Esophagus (tissue), 2 donors: ENCODE data around the gene KIN. TPM values are rescaled to one million over a fixed set of nuclear protein-coding genes. Genes with fewer than 3 reads are reported as not detected.
"Not testable (repeated sequence)": the region's sequence is repeated elsewhere in the genome, so short reads cannot be mapped to it uniquely, and the experiment has no call there.

Experiments used
- H3K27ac ChIP-seq, 2 donors: one replicate each; pipeline ENCODE4 v1.5.1; 2013; ENCODE audit warnings: low read depth in 2 of 2, mild to moderate bottlenecking in 2 of 2, inconsistent platforms in 1 of 2, low read length in 1 of 2, moderate library complexity in 1 of 2
- H3K27me3 ChIP-seq, 2 donors: one replicate each; pipeline ENCODE4 v1.6.1; 2013; ENCODE audit warnings: low read length in 2 of 2, control low read depth in 1 of 2, mild to moderate bottlenecking in 1 of 2; ENCODE audit not compliant: insufficient read depth in 2 of 2, control insufficient read depth in 1 of 2
- H3K36me3 ChIP-seq, 2 donors: one replicate each; pipeline ENCODE4 v1.6.1; 2013; ENCODE audit warnings: low read length in 1 of 2; ENCODE audit not compliant: control insufficient read depth in 2 of 2, insufficient read depth in 2 of 2
- H3K4me1 ChIP-seq, 2 donors: one replicate each; pipeline ENCODE4 v1.6.1; 2013; ENCODE audit warnings: low read length in 1 of 2; ENCODE audit not compliant: control insufficient read depth in 2 of 2, insufficient read depth in 2 of 2
- H3K4me3 ChIP-seq, 2 donors: one replicate each; pipeline ENCODE4 v1.5.1; 2013; ENCODE audit warnings: low read length in 2 of 2, mild to moderate bottlenecking in 2 of 2, low read depth in 1 of 2, moderate library complexity in 1 of 2
- H3K9me3 ChIP-seq, 2 donors: one replicate each; pipeline ENCODE4 v1.6.1; 2013; ENCODE audit warnings: mild to moderate bottlenecking in 2 of 2, low read depth in 1 of 2, low read length in 1 of 2, moderate library complexity in 1 of 2; ENCODE audit not compliant: control insufficient read depth in 2 of 2, insufficient read depth in 1 of 2
- WGBS, 2 donors: extraction: QIAGEN DNeasy Blood & Tissue Kit; methylation state at CpG; one replicate each; pipeline ENCODE4 v1.1.7; 2013; 5-methylcytosine and 5-hydroxymethylcytosine counted together
- polyA plus RNA-seq, 2 donors: library from polyadenylated mRNA; stranded (reverse); fragments of 200-250 nt; gene quantifications; one replicate each; pipeline ENCODE4 v1.2.3, GENCODE V29; 2013
- donor health status: healthy with polysubstance abuse.
- donor health status: Bipolar disorder and iron deficiency.

Gene KIN
- polyA plus RNA-seq, 2 donors, result 5.9 to 10.6 TPM

DNA sequence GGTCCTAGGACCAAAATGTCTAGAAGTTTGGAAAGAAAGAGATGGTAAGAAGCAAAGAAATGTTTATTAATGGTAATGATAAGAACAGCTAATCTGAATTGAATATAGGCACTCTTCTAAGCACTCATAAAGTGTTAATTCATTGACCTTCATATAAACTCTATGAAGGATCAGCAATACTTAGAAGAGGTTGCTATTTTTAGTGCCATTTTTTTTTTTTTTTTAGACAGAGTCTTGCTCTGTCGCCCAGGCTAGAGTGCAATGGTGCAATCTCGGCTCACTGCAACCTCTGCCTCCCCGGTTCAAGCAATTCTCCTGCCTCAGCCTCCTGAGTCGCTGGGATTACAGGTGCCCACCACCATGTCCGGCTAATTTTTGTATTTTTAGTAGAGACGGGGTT, 5.6 kb downstream of the KIN start:
- not testable (repeated sequence) for H3K9me3 ChIP-seq, H3K27ac ChIP-seq, H3K36me3 ChIP-seq, H3K27me3 ChIP-seq, H3K4me1 ChIP-seq, H3K4me3 ChIP-seq
- WGBS, 2 donors, result 90 to 92% methylated on average over 6 of the region's 6 CpGs

DNA sequence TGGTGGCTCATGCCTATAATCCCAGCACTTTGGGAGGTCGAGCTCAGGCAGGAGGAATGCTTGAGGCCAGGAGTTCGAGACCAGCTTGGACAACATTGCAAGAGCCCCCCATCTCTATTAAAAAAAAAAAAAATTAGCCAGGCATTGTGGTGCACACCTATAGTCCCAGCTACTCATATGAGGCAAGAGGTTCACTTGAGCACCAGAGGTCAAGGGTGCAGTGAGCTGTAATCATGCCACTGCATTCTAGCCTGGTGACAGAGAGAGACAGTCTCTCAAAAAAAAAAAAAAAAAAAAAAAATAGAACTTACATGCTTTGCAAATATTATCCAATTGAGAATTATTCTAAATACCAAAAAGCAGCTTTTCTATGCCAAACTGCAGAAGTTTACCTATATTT, 11.0 kb downstream of the KIN start:
- Histone ChIP-seq H3K27me3 (no peaks in the 10 kb centered on the region), H3K9me3 (no peaks in the 10 kb centered on the region), H3K27ac (no peak overlapping the region), H3K4me1 (no peaks in the 10 kb centered on the region), H3K36me3 (peaks cover 0 to 15% of the 10 kb centered on the region in 2 donors), H3K4me3 (no peak overlapping the region)
- WGBS, 2 donors, result 100% methylated on average over 2 of the region's 2 CpGs

DNA sequence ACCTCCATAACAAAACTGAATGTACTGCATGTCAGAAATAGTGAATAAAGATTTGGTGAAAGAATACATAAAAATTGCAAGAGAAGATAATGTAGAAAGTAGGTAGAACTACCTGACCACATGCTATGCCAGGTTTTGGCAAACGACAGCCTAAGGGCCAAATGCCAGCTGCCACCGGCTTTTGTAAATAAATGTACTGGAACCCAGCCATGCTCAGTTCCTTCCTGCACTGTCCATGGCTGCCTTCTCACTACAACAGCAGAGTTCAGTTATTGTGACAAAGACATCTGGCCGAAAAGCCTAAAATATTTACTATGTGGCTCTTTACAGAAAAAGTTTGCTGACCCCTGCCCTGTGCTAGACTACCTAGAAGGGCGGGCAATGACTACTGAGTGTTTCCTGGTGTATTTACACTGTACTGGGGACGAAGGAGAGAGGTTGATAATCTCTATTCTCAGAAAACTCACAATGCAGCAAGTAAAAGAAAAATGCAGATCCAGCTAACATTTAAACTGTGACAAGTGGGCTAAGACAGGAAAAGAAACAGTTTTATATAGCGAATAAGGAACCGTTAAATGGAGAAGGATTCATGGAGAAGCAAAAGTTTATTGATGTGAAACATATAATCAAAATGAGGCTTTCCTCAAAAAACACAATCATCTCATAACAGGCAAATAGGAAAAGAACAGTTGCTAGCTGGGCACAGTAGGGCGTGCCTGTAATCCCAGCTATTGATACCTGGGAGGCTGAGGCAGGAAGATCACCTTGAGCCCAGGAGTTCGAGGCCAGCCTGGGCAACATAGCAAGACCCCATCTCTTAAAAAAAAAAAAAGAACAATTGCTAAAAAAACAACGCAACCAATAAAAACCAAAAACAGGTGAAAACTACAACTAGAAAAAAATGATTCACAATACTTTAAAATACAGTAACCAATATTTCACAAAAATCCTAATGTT, 13.7 kb downstream of the KIN start:
- no peaks in the 10 kb centered on the region for H3K4me1 ChIP-seq
- no peak overlapping the region for H3K4me3 ChIP-seq
- WGBS, 2 donors, result 60 to 63% methylated on average over 10 of the region's 10 CpGs
- no peak overlapping the region for H3K27ac ChIP-seq
- peaks cover 0 to 16% of the 10 kb centered on the region in 2 donors for H3K36me3 ChIP-seq
- H3K27me3 ChIP-seq, result no peaks in the 10 kb centered on the region
- H3K9me3 ChIP-seq, result no peaks in the 10 kb centered on the region

DNA sequence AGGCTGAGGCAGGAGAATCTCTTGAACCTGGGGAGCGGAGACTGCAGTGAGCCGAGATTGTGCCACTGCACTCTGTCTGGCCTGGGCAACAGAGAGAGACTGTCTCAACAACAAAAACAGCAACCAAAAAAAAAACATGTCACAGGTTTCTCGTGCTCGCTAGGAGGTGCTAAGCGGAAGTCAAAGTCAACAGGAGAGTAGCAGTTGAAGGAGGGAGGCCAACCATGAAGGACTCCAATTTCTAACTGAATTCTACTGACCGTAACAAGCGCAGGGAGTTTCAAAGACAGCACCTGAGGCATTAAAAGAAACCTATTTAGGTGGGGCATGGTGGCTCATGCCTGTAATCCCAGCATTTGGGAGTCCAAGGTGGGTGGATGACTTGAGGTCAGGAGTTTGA, 19.4 kb downstream of the KIN start:
- 95 to 98% methylated on average over 7 of the region's 7 CpGs for WGBS, 2 donors

DNA sequence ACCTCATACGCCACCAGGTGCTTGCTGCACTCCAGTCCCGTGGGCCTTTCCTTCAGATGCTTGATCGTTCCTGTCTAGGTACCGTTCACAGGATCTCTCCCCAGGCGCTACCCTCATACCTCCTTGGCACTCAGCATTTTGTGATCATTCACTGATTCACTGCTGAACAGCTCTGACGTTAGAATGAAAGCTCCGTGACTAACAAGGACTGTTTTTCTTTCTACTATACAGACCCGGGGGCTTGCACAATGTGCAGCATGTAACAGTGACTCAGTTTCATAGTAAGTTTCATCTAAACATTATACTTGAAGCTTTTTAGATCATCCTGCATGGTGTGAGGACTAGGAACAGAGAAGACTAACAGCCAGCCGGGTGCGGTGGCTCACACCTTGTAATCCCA, 20.6 kb downstream of the KIN start:
- Histone ChIP-seq H3K27me3 (no peaks in the 10 kb centered on the region), H3K9me3 (no peaks in the 10 kb centered on the region), H3K27ac (no peak overlapping the region), H3K4me1 (no peaks in the 10 kb centered on the region), H3K4me3 (no peak overlapping the region), H3K36me3 (peaks cover 5 to 13% of the 10 kb centered on the region in 2 donors)
- 93 to 94% methylated on average over 10 of the region's 10 CpGs for WGBS, 2 donors

More for the DNA sequence above, 19.4 kb downstream of the KIN start:
- no peak overlapping the region for H3K4me3 ChIP-seq
- H3K27ac ChIP-seq, result no peak overlapping the region
- H3K27me3 ChIP-seq, result no peaks in the 10 kb centered on the region
- no peaks in the 10 kb centered on the region for H3K4me1 ChIP-seq
- H3K36me3 ChIP-seq, result peaks cover 5 to 16% of the 10 kb centered on the region in 2 donors
- H3K9me3 ChIP-seq, result no peaks in the 10 kb centered on the region

DNA sequence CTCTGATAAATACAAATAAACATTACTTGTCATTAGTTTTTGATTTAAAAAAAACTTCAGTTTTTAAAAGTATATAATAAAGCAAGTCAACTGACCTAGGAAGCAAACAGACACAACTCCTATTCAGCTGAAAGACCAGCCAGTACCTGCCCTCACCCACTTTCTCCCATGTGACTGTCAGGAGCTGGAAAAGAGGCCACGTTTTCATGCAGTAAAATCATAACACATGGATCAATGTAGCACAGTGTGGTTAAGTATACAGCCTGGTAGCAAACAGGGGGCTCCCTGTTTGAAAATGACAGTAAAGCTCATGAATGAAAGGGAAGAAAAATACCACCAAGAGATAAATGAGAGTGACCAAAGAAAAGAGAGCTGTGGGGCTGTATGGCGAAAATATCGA, 21.6 kb downstream of the KIN start:
- Histone ChIP-seq H3K36me3 (peaks cover 5 to 13% of the 10 kb centered on the region in 2 donors), H3K27ac (no peak overlapping the region), H3K4me3 (no peak overlapping the region), H3K9me3 (no peaks in the 10 kb centered on the region), H3K4me1 (no peaks in the 10 kb centered on the region), H3K27me3 (no peaks in the 10 kb centered on the region)
- 86% methylated on average over 3 of the region's 3 CpGs for WGBS, 2 donors

GRCh38 chr10:7763929-7764328, 23.9 kb downstream of the KIN start:
- 72 to 78% methylated on average over 5 of the region's 5 CpGs for WGBS, 2 donors
- H3K4me3 ChIP-seq, result no peak overlapping the region
- H3K27me3 ChIP-seq, result no peaks in the 10 kb centered on the region
- peaks cover 5 to 8% of the 10 kb centered on the region in 2 donors for H3K36me3 ChIP-seq
- no peaks in the 10 kb centered on the region for H3K4me1 ChIP-seq
- H3K9me3 ChIP-seq, result no peaks in the 10 kb centered on the region
- no peak overlapping the region for H3K27ac ChIP-seq

DNA sequence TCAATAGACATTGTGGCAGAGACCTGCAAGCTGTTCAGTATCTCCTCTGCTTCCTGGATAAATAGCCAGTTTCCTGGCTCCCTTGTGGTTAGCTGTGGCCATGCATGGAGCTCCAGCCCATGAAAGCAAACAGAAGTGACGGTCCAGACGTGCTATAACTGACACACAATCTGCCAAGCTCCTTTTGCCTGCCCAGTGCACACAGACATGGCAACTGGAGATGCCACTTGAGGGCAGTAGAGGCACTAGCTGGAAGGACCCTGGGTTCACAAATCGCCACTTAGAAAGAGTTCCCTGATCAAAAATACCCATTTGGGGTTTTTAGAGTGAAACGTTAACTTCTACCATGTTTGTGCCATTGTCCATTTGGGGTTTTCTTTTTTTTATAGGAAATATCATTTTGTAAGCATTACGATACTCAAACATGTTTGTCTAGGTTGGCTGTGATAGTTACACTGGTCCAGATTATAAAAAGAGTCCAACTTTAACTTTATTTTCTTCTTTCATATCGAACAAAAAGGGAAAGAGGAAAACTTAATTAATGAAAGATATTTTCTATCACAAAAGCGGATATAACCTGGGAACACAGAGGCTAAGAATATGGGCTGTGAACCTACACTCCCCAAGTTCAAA, 31.3 kb downstream of the KIN start:
- Histone ChIP-seq H3K27ac (no peak overlapping the region), H3K4me3 (no peak overlapping the region), H3K27me3 (no peaks in the 10 kb centered on the region), H3K4me1 (no peaks in the 10 kb centered on the region), H3K9me3 (no peaks in the 10 kb centered on the region), H3K36me3 (peaks cover 3 to 17% of the 10 kb centered on the region in 2 donors)
- WGBS, 2 donors, result 67 to 71% methylated on average over 7 of the region's 7 CpGs

DNA sequence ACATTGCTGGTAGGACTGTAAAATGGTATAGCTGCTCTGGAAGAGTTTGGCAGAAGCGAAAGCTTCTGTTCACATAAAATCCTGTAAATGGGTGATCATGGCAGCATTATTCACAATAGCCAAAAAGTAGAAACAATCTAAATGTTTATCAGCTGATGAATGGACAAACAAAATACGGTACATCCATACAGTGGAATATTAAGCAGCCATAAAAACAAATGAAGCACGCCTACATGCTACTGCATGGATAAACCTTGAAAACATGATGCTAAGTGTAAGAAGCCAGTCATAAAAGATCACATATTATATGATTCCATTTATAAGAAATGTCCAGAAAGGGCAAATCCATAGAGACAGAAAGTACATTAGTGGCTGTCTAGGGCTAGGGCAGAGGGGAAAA, 32.7 kb downstream of the KIN start:
- peaks cover 3 to 17% of the 10 kb centered on the region in 2 donors for H3K36me3 ChIP-seq

More for the DNA sequence above, 32.7 kb downstream of the KIN start:
- Histone ChIP-seq H3K4me1 (no peaks in the 10 kb centered on the region), H3K9me3 (no peaks in the 10 kb centered on the region), H3K27ac (no peak overlapping the region), H3K27me3 (no peaks in the 10 kb centered on the region), H3K4me3 (no peak overlapping the region)
- 97 to 100% methylated on average over 3 of the region's 3 CpGs for WGBS, 2 donors
